ENCODE data around the gene GOLGA6L2.

GRCh38 chr15:23447107-23447500 is at the start of gene GOLGA6L2:
- TF ChIP-seq CTCF (IDR thresholded peaks at IDR 0.05) (no peak), POLR2A (IDR thresholded peaks at IDR 0.05) (no peak), EP300 (IDR thresholded peaks at IDR 0.05) (no peak)
